ENCODE data around the gene SLC10A7.

DNA sequence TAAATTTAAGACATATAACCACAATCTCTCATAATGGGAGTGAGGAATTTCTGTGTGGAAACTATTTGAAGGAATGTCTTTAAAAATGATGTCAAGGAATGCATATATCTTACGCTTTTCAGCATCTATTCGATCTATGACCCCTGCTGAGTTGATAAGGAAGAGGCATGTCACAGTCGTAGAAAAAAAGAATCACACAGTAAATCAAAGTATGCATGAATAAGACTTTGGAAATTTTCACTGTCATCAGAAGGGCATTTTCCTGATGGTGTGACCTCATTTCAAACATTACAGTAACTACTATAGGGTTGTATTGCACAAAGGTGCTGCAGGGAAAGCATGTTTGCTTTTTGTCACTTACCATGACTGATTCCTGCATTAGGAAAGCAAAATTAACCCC, 265.9 kb downstream of the SLC10A7 start:
- TF ChIP-seq, protein P1, sequence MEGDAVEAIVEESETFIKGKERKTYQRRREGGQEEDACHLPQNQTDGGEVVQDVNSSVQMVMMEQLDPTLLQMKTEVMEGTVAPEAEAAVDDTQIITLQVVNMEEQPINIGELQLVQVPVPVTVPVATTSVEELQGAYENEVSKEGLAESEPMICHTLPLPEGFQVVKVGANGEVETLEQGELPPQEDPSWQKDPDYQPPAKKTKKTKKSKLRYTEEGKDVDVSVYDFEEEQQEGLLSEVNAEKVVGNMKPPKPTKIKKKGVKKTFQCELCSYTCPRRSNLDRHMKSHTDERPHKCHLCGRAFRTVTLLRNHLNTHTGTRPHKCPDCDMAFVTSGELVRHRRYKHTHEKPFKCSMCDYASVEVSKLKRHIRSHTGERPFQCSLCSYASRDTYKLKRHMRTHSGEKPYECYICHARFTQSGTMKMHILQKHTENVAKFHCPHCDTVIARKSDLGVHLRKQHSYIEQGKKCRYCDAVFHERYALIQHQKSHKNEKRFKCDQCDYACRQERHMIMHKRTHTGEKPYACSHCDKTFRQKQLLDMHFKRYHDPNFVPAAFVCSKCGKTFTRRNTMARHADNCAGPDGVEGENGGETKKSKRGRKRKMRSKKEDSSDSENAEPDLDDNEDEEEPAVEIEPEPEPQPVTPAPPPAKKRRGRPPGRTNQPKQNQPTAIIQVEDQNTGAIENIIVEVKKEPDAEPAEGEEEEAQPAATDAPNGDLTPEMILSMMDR (IDR thresholded peaks at IDR 0.05), result no peak
- TF ChIP-seq POLR2A (IDR thresholded peaks at IDR 0.05), result no peak
